HS-27A (cell line): ENCODE measurements around the gene C2CD2.

Experiments
- DNase-seq: peaks from one replicate; pipeline ENCODE4 v3.0.0-alpha.2; 2012; ENCODE audit warnings: low read depth, missing footprints

Gene C2CD2

DNA sequence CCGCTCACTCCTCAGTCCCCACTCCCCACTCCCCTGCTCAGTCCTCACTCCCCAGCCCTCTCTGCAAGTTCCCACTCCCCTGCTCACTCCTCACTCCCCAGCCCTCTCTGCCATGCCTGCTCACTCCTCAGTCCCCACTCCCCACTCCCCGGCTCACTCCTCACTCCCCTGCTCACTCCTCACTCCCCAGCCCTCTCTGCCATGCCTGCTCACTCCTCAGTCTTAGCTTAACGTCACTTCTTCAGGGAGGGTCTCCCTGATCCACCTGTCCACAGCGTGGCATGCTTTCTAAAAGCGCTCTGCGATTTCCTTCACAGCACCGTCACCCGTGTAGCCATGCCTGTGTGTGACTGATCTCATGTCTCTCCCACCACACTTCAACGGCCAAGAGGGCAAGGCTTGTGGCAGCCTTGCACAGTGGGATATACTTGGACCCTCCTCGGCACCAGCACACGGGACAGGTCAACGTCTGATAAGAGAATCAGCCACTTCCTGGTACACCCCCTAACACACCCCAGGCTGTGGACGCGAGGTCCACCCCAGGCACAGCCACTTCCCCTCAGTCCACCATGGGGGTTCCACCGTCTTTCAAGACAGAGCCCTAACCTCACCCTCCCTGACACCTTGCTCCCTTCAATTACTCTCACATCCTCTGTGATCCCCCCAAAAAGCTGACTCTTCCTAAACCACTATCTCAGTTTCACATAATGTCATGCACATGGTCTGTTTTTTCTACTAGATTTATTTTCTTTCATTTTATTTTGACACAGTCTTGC lies 88.6 kb downstream of the C2CD2 start:
- no peak for DNase-seq

- DNase-seq: no peak
Observed at GRCh38 chr21:41864311-41865001, 89.4 kb downstream of the C2CD2 start.

GRCh38 chr21:41863439-41863740 lies 90.4 kb downstream of the C2CD2 start:
- no peak for DNase-seq

- no peak for DNase-seq
Observed at GRCh38 chr21:41861987-41862386, 91.8 kb downstream of the C2CD2 start.

DNA sequence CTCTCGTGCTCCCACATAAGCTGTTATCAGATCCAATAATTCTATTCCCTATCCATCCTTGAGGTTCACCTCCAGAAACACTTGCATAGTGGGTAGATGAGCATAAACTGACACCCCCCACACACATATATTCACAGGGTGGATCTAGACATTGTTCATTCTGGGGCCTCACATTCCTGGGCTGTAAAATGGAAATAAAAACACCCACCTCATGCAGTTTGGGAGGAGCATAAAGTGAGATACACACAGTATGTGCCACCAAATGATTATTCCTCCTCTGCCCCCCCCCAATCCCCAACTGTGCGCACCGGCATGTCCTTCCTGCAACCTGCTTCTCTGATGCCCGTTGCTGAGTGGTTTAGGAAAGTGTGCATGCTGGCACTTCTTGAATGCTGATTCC lies 92.6 kb downstream of the C2CD2 start:
- DNase-seq: no peak

DNA sequence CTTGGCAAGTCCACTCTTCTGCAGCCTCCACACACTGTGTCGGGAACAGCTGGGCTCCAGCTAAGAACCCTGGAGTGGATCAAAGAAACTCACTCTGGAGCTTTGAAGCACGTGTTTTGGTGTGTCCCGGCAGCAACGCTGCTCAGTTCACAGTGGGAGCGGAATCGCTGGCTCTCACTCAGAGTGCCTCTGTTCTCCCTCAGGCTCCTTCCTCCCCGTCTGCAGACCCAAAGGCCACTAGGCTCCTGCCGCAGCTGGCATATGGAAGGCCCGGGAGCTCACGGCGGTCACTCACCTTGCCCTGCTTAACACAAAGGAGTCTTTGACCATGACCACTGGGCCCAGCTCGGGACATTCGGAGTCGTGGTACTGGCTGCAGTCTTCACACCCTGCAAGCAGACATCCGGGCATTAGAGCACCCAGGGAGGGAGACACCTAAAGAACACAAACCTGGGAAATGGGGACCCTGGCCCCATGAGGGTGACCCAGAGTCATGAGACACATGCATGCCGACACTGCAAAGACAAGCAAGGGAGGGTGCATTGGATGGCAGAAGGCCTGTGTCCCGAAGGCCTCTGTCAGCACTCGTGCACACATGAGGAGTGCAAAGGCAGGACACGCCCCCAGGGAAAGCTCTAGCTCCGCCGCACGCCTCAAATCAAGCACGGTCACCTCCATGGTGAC lies 94.4 kb downstream of the C2CD2 start:
- DNase-seq: no peak

GRCh38 chr21:41858466-41859296 lies 95.1 kb downstream of the C2CD2 start:
- DNase-seq: no peak

DNA sequence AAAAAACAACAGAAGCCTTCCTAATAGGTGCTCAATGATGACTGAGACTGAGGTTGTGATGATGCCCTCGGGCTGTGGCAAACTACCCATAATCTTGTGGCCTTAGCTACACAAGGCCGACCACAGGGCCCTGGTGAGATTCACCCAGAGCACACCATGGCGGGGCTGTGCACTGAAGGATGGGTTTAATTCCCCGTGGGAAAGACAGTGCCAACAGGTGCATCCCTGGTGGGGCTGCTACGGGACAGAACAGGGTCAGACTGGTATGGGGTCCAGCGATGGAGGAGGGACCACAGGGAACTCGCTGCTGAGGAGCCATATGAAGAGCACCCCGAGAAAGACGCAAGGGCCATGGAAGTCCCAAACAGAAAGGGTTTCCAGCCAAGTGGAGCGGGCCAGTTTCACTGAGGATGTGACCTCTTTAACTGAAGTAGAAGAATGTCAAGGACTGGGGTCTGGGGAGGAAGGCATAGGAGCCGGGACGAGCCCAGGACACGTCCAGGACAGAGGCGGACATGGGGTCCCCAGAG lies 96.0 kb downstream of the C2CD2 start:
- no peak for DNase-seq

- DNase-seq: no peak
Observed at GRCh38 chr21:41856572-41856971, 97.2 kb downstream of the C2CD2 start.

GRCh38 chr21:41854426-41854995 lies 99.3 kb downstream of the C2CD2 start:
- DNase-seq: no peak

DNA sequence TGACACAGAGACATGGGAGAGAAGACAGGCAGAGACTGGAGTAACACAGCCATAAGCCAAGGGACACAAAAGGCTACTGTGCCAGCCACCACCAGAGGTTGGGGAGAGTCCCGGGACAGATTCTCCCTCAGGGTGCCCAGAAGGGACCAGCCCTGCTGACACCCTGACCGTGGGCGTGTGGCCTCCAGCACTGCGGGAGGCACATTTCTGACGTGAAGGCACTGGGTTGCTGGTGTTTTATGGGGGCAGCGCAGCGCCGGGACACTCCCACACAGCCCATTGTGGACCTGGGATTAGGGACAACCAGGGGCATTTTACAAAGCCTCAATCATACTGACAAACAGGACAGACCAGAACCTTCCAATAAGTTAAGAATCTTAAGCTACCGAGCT lies 100.9 kb downstream of the C2CD2 start:
- no peak for DNase-seq

GRCh38 chr21:41852151-41852928 lies 101.5 kb downstream of the C2CD2 start:
- DNase-seq: no peak

GRCh38 chr21:41851090-41851790 lies 102.6 kb downstream of the C2CD2 start:
- no peak for DNase-seq

DNA sequence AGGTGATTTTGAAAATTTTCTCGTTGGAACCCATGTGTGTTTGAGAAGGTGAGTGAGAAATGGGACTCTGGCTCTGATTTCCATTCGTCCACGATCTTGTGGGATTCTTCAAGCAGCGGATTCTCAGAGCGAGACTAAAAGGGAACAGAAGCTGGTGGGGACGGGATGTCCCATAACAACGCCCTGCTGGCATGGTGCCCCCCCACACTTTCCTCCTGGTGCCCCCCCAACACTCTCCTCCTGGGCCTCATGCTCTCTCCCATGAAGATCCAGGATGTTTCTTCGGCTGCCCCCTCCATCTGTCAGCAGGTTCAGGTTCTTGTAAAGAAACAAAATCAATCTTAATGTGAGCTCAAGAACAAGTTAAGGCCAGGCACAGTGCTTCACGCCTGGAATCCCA lies 103.7 kb downstream of the C2CD2 start:
- no peak for DNase-seq

DNA sequence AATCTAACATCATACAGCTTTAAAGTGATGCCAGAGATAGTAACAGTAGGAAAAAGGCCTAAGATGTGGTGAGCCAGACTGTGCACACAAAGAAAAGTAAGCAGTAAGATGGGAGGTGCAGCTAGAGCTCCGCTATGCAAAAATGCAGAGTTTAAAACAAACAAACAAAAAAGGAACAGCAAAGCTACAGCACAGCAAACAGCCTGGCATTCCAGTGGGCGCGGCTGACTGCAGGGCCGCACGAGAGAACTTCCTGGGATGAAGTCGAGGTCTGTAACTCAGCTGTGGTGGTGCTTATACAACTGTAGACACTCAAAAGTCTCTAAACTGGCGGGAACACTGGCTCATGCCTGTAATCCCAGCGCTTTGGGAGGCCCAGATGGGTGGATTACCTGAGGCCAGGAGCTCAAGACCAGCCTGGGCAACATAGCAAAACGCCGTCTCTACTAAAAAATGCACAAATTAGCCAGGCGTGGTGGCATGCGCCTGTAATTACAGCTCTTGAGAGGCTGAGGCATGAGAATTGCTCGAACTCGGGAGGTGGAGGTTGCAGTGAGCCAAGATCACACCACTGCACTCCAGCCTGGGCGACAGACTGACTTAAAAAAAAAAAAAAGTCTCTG lies 104.7 kb downstream of the C2CD2 start:
- no peak for DNase-seq

- no peak for DNase-seq
Observed at GRCh38 chr21:41848533-41848932, 105.3 kb downstream of the C2CD2 start.

- DNase-seq: no peak
Observed at GRCh38 chr21:41847066-41847804, 106.6 kb downstream of the C2CD2 start.

- no peak for DNase-seq
Observed at GRCh38 chr21:41846536-41846935, 107.3 kb downstream of the C2CD2 start.

DNA sequence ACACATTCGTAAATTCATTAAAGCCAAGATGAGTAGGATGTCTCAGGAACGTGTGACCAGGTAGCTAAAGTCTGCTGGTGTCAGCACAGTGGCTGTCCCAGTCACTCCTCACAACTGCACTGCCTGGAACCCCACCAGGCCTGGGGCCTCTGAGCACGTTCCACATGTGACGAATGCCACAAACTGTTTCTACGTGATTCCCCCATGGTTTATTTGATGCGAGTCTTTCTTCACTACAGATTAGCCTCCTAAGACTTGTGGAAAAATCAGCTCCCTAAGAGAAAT lies 107.8 kb downstream of the C2CD2 start:
- DNase-seq: no peak
